HG02678 (cell line): ENCODE results near the gene ERGIC2.
A peak's percentile ranks its signal among the peaks of the same experiment; 100 is the strongest.

ENCODE experiments used
- ATAC-seq: cut with Tn5 transposase; IDR thresholded peaks from one replicate; pipeline ENCODE4 v1.9.1; 2021; ENCODE audit warnings: mild to moderate bottlenecking, moderate library complexity; ENCODE audit not compliant: unreplicated experiment

ERGIC2 gene

GRCh38 chr12:29382251-29382650 lies 1.3 kb upstream of the ERGIC2 start:
- ATAC-seq, result no peak

GRCh38 chr12:29376118-29376517 lies 4.9 kb downstream of the ERGIC2 start:
- peak; percentile 24 for ATAC-seq

- no peak for ATAC-seq
Observed at GRCh38 chr12:29374913-29375312, 6.1 kb downstream of the ERGIC2 start.

- no peak for ATAC-seq
Observed at GRCh38 chr12:29374012-29374411, 7.0 kb downstream of the ERGIC2 start.

GRCh38 chr12:29365091-29365490 lies 15.9 kb downstream of the ERGIC2 start:
- no peak for ATAC-seq

GRCh38 chr12:29354954-29355353 lies 26.0 kb downstream of the ERGIC2 start:
- ATAC-seq, result no peak

- no peak for ATAC-seq
Observed at GRCh38 chr12:29350080-29350479, 30.9 kb downstream of the ERGIC2 start.

GRCh38 chr12:29346769-29347421 lies 34.1 kb downstream of the ERGIC2 start:
- ATAC-seq, result no peak

GRCh38 chr12:29343022-29343799 lies 37.8 kb downstream of the ERGIC2 start:
- no peak for ATAC-seq

GRCh38 chr12:29337325-29337724 lies 43.6 kb downstream of the ERGIC2 start:
- ATAC-seq, result no peak

GRCh38 chr12:29334937-29335336 lies 46.0 kb downstream of the ERGIC2 start:
- no peak for ATAC-seq

GRCh38 chr12:29333178-29333577 lies 47.8 kb downstream of the ERGIC2 start:
- ATAC-seq, result no peak

GRCh38 chr12:29329411-29329810 lies 51.6 kb downstream of the ERGIC2 start:
- no peak for ATAC-seq

- ATAC-seq, result no peak
Observed at GRCh38 chr12:29322157-29322556, 58.8 kb downstream of the ERGIC2 start.

GRCh38 chr12:29320295-29321085 lies 60.5 kb downstream of the ERGIC2 start:
- ATAC-seq, result no peak

- peak; percentile 99 for ATAC-seq
Observed at GRCh38 chr12:29317556-29318363, 63.2 kb downstream of the ERGIC2 start.

GRCh38 chr12:29316752-29317151 lies 64.2 kb downstream of the ERGIC2 start:
- ATAC-seq, result no peak

- no peak for ATAC-seq
Observed at GRCh38 chr12:29314416-29314815, 66.6 kb downstream of the ERGIC2 start.

- ATAC-seq, result no peak
Observed at GRCh38 chr12:29310899-29311298, 70.1 kb downstream of the ERGIC2 start.

GRCh38 chr12:29309320-29309902 lies 71.6 kb downstream of the ERGIC2 start:
- ATAC-seq, result no peak
